NCI-H1694 (cell line): ENCODE data around the gene ZNF385C.
"Not testable (repeated sequence)": the region's sequence is repeated elsewhere in the genome, so short reads cannot be mapped to it uniquely, and the experiment has no call there.

Experiments
- DNase-seq: peaks from one replicate; lab custom pipeline; 2025; lab: John Stamatoyannopoulos, UW

The ZNF385C gene

DNA sequence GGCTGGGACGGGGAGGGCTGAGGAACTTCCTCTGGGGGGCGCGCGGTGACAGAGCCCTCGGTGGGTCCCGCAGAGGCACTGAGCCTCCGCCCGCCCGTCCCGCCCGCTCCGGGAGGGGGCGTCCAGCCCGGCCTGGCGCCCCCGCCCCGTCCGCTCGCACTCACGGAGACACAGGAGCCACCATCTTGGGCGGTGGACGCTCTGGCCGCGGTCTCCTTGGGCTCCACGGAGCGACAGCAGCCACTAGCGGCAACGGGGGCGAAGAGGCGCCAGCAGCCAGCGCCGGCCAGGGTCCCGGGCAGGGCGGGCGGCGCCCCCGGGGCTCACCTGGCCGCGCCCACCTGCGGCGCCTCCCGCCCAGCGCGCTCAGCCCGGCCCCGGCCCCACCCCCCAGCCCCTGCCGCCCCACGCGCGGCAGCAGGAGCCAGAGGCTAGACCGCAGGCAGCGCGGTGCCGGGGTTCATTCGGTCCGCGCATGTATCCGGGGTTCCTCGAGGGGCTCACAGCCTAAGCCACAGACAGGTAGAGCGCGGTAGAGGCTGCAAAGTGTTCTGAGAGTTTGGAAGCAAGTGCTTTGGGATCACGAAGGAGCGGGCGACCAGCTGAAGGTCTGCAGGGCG is 47.8 kb downstream of the ZNF385C start, which contains the start of gene C17orf113:
C17orf113 (minus strand) TSS at position 209 of the 620 bp plus-strand sequence. CDS start 7,225 bp downstream, outside the sequence.
- no peak for DNase-seq

DNA sequence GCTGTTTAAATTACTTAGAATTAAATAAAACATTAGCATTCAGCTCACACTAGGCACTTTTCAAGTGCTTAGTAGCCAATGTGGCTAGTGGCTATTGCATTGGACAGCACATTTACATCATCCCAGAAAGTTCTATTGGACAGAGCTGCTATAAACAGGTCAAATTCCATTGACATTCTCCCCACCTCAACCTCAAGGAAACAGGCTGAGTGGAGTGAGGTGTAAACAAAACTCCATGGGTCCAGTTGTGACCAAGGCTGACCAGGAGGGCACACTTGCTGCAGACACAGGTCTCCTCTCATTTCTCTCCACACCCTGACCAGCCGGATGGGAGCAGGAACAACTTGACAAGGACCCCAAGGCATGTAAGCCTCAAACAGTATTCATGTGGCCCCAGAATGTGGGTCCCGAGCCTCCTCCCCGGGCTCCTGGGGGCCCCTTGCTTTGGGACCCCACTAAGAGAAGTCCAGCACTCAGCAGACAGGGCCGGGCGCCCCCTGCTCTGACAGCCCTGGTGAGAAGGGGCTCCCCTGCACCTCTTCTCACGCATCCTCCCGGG is 48.4 kb downstream of the ZNF385C start:
- no peak for DNase-seq

DNA sequence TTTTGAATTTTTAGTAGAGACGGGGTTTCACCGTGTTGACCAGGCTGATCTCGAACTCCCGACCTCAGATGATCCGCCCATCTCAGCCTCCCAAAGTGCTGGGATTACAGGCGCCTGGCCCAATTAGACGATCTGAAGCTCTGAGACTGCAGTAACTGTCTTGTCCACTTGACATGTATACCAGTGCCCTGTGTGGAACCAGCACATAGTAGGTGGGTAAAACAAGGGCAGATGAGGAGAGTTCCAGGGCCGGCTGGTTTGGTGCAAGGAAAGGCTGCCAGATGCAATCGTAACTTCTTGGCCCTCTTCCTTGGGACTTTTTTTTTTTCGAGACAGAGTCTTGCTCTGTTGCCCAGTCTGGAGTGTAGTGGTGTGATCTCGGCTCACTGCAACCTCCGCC is 50.9 kb downstream of the ZNF385C start:
- no peak for DNase-seq

DNA sequence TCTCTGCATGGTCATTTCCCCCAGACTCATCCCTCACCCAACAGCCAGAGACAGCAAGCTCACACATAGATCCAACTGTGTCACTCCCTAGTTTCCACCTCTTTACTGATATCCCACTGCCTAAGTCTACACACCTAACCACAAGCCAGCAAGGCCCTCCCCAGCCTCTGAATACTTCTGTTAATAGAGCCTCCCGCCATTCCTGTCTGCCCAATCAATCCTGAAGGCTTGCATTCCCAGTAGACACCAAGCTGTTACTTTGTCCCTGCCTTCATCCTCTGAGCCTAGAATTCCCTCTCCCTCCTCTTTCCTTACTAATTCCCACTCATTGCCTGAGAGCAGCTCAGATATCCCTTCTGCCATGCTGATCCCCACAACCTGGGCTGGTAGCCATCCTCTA is 52.6 kb downstream of the ZNF385C start:
- DNase-seq = no peak

DNA sequence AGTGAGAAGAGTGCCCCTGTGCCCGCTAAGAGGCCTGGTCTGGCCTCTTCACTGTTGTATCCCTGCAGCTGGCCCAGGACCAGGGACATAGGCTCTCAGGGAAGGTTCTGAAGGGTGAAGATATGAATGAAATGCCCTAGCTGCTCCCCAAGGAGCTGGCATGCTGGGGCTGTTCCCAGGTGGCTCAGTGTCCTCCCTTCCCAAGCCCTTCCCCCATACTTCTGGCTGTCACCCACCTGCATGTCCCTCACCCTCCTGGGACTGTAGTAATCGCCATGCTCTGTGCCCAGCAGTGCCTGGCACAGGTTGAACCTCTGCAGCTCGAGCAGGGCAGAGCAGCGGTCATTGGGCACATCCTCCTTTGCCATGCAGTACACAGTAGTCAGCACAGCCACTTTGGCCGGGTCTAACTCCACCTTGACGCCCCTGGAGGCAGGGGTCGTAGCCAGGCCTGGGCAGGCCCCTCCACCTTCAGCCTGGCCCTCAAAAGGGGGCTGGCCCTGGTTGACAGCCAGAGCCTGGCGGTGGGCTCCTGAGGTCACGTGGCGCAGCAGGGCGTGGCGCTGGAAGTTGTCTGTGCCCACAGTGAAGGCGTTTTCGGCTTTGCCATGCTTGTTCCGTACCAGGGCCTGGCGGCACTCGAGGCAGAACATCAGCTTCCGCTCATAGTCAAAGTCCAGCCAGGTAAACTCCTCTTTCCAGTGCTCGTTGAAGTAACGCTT is 55.5 kb downstream of the ZNF385C start:
- no peak for DNase-seq

DNA sequence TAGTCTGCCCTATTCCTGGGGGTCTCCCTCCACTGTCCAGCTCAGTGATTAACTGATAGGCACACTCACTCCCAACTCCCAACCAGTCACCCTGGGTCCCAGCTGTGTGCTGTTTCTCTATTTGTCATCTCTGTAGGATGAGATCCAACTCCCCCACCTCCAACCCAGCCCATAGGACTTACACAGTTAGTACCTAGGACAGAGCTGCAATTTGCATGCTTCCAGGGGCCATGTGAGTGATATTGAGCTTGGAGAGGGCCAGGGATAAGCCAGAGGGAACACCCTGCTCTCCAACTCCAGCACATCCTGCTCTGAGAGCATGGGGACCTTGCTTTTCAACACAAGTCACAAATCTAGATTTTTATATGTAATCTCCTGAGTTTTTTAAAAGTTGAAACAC is 56.7 kb downstream of the ZNF385C start:
- DNase-seq = no peak

DNA sequence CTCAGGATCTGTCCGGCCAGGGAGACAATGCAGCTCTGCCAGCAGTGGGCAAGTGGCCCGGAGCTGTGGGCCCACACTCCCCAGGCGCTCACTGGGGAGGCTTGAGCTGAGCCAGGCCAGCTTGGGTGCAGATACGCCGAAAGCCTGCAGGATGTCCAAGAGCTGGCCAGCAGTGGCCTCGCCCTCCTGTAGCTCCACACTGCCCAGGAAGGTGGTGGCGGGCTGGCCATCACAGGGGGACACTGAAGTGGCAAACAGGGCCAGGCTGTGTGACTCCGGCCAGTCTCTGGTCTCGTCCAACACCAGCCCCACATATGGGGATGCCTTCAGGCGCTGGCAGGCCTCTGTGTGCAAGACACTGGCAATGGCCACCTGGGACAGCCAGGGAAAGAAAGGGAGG is 57.5 kb downstream of the ZNF385C start:
- DNase-seq = no peak

DNA sequence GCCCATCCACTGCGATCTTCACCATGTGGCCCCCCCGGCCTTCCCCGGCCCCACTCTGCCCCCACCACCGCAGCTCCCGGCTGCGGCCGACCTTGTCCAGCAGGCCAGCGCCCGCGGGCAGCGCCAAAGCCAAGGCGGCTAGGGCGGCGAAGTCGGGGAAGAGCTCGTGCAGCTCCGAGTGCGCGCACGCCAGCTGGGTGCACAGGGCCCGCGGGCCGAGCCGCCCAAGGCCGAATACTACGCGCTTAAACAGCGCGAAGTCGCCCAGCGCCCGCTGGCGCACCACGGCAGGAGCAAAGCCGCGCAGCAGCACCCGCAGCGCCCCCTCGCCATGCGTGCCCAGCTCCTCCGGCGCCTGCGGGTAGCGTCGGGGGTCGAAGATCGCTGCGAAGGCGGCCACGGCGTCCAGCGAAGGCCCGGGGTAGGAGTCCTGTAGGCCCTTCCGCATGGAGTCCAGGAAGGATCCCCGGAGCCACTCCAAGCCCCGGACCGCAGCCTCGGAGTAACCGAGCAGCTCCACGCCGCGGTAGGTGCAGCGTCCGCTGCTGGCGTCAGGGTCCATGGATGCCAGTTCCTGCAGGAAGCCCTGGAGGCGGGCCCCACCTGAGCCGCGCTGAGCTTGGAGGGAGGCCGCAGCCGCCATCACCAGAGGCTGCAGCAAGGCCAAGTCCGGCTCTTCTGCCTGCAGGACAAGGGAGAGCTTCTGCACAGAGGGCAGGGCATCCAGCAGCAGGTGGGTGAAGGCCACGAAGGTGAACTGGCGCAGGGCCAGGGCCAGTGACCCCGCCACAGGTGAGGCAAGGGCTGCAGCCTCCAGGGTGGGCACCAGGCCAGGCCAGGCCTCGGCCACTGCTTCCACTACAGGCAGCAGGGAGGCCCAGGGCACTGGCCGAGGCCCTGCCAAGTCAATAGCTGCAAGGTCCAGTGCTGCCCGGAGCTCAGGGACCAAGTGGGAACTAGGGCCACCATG is 58.2 kb downstream of the ZNF385C start:
- no peak for DNase-seq

DNA sequence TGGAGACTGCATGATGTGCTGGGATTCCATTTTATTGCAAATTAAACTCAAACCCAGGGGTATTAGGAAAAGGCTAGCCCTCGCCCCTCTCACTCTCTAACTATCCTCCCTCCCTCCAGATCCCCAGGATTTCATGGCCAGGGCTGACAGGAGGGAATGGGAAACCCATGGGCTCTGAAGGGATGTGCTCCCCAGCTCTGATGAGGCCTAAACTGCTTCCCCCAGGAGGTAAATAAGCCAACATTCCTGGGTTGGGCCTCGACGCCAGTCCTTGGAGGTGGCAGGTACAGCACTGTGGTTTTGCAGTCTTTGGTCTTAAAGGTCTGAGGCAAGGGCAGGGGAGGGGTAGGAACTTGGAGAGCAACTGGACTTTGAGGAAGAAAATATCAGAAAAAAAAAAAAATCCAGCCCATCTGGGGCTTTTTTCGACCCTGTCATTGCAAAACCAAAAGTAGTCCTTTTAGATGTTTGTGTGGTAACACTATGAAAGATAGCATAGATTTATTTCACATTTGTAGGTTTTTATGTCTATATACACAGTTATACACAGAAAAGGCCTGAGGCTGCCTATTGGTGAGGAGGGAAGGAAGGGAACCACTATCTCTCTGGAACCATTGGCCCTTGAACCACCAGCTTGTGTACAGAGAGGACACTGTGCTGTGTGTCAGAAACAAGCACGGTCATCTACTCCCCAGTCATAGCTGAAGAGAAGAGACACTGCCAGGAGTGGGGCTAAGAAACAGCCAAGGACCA is 59.9 kb downstream of the ZNF385C start:
- no peak for DNase-seq

DNA sequence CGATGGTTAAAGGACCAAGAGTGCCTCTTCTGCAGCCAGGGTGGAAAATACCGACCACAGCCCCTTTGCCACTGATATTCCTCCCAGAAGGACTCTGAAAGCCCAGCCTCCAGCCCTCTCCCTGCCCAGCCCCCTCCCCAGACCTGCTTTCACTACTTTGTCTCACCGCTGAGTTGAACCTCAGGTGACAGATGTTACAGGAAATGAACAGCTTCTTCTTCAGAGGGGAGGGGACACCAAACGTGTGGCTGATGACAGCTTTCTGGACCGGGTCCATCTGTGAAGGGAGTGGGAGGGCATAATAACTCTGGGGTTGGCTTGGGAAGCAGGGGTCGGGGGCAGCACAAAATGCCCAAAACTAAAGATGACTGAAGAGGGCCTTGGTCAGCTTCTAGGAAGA is 64.2 kb downstream of the ZNF385C start:
- no peak for DNase-seq

DNA sequence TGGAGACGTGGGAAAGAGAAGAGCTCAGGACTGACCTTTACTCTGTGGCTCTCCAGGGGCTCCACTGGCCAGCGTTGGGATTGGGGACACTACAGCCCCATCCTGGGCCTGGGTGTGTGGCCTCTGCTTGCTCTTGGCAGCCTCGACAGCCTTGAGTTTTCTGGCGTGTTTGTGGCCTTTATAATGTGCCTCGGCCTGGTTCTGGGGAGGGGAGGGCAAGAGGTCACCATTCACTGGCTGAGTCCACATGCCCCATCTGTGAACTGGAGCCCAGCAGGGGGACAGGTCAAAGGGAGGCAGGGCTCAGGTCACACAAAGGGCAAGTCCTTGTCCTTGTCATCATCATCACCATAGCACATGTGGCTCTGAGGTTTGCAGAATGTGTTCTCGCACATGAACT is 66.7 kb downstream of the ZNF385C start:
- DNase-seq = no peak

DNA sequence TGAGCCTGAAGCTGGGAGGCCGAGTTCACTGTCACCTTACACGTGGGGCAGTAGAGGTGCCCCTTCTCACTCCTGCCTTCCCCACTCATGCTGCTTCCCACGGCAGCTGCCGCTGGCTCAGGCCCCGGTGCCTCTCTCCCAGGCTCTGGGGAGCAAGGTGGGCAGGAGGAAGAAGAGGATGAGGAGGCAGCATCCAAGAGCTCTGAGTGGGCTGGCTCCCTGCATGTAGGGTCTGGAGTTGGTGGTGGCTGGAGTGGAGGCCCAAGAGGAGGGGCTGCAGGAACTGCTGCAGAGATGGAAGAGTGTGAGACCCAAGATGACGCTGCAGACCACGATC is 69.5 kb downstream of the ZNF385C start:
- no peak for DNase-seq

DNA sequence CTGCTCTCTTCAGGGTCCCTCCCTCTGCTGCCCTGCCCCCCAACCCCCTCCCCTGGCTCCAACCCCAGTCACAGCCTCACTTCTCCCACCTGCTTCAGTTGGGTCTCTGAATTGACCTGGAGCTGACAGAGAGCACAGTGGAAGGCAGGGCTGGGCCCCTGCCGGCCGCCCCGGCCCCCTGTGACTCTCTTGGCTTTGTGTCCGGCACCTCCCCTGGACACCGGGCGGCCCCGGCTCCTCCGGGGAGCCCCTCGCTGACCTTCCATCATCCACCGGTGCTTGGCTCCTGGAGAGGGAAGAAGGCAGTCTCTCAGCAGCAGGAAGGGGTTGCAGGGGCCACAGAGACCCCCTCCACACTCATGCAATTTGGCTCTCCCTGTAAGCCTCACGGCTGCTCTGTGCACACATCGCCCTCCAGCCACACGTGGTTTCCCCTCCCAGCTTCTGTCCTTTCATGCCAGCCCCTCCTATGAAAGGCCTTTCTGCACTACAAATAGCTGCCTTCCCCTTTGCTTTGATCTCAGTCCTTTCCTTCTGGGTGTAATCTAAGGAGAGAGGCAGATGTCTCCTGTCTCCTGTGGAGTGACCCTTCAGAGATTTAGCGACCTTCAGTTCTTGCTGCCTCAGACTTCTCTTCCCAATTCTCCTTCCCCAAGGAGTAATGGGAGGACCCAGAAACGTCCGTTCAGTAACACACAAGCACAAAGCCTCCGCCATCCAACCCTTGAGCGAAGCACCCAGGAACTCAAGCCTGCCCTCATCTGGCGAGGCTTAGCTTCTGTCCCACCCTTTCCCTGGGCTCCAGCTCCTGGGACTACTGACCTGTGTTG is 70.1 kb downstream of the ZNF385C start:
- DNase-seq = no peak

DNA sequence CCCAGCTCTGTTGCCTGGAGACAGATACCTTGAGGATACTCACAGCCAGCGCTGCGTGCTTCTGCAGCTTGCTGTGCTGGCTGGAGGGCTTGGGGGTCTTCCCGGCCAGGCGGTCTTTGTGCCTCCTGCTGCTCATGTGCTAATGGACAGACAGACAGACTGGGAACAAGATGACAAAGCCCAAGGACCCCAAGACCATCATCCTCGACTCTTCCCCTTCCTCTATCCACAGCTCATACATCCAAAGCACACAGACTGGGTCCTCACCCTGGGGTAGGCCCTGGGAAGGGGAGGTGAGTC is 70.7 kb downstream of the ZNF385C start:
- DNase-seq = no peak

DNA sequence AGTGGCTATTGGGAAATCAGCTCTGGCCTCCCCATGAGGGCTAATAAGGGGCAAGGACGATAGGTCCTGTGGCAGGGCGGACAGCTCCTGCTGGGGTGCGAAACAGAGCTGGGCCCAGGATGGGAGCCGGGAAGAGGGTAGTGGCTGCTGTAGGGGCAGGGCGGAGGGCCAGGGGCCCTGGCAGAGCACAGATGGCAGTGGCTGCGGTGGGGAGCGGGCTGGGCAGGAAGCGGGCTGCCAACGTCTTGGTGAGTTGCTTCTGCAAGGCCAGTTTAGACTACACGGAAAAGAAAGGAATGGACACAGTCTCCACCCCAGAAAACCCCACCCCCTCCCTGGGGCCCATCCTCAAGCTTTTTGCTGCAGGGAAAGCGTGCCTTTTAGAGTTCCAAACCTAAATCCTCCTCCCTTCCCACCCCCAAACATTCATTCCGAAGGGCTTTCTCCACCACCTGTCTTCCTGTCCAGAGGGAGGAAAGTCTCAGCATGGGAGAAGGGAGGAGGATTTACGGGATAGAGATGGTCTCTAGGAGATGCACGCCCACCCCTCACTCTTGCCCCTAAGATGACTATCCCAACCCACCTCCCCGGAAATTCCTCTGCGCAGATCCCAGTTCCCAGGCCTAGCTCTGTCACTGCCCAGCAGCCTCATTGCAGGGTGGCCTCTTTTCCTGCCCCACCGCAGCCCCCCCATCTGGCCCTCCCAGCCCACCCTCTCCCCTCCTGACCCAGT is 71.2 kb downstream of the ZNF385C start:
- no peak for DNase-seq

DNA sequence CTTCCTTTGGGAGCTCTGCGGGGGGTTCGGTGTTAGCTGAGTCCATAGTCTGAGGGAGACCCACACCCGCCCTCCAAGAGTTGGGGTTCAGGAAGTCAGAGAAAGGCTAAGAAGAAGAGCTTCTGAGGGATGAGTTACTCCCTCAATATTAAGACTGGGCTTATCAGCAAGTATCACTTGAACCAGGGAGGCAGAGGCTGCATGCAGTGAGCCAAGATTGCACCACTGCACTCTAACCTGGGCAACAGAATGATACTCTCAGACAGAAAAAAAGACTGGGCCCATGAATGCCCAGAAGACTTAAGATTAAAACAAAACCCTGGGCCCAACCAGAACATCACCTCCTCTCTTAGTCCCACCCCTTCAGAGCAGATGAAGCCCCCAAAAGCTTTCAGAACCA is 72.3 kb downstream of the ZNF385C start:
- DNase-seq = no peak

DNA sequence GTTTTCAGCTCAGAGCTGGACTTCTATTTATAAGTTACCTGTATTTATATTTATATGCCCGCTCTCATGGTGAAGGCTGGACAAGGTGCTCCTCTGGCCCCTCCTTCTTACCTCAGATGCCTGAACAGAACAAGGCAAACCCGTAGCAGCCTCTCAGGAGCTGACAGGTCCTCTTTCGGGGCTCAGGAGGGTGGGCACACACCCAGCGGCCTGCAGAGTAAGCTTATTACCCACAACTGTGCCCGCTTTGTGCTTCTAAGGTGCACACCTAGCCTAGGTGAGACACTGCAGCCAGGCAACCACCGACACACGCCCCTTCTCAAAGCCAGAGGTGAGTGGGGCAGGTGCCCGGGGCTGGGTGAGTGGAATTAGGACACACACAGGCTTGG is 73.1 kb downstream of the ZNF385C start:
- DNase-seq = no peak

DNA sequence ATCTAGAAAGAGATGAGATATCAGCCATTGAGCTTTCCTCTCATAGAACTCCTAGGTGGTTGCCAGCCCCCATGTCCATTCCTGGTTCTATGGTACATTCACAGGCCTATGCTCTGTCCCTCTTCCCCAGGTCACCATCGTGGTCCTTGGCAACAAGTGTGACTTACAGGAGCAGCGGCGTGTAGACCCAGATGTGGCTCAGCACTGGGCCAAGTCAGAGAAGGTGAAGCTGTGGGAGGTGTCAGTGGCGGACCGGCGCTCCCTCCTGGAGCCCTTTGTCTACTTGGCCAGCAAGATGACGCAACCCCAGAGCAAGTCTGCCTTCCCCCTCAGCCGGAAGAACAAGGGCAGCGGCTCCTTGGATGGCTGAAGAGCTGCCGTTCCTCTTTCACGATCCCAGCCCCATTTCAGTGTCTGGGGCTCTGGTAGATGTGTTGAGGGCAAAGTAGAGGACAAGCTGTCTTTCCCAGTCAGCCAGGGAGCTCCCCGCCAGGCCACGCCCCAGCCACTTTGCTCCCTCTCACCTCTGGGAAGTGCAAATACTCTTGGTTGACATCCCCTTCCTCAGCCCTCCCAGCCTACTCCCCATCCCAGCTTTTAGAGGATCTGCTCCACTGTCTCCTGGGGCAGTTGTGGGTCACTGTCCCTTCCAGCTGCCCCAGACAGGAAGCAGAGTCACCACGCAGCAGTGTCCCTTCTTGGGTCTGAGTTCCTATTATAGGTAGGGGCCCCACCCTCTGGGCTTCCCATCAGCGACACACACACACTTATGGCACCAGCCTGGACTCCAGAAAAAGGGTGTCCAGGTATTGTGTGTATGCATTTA is 74.5 kb downstream of the ZNF385C start:
- no peak for DNase-seq

DNA sequence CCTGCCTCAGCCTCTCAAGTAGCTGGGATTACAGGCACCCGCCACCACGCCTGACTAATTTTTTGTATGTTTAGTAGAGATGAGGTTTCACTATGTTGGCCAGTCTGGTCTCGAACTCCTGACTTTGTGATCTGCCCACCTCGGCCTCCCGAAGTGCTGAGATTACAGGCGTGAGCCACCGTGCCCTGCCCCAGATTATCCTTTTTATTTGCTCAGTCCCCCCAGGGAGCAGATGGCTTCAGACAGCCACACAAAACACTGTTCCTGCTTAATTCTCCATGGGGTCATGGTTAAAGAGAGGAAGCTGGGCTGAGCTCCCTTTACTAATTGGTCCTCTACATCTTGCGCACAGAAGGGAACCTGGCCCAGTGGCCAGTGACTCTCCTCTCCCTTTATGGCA is 77.4 kb downstream of the ZNF385C start:
- DNase-seq = not testable (repeated sequence)
